Upper lobe of left lung (tissue), 4 donors: ENCODE measurements around the gene CDK8.

ENCODE experiments used
- CTCF ChIP-seq, 6 experiments: fragments of 450-650 bp in 4 of 6; fragments of 200-600 bp in 2 of 6; sonication (generic) in 2 of 6; IDR thresholded peaks; one replicate each; pipeline ENCODE4 v1.5.1; 2016 to 2019; ENCODE audit warnings: antibody characterized with exemption in 6 of 6
- EP300 ChIP-seq, 4 donors: sonication (generic); formaldehyde crosslinking; IDR thresholded peaks; one replicate each; pipeline ENCODE4 v1.5.1; 2017; ENCODE audit warnings: antibody characterized with exemption in 4 of 4, control low read depth in 2 of 4
- POLR2A ChIP-seq, 4 donors: fragments of 450-650 bp; IDR thresholded peaks; one replicate each; pipeline ENCODE4 v1.5.1; 2016 to 2017; ENCODE audit warnings: antibody characterized with exemption in 4 of 4, mild to moderate bottlenecking in 2 of 4
- POLR2AphosphoS5 ChIP-seq, 2 donors: sonication (generic); formaldehyde crosslinking; IDR thresholded peaks; one replicate each; pipeline ENCODE4 v1.5.1; 2017; ENCODE audit warnings: antibody characterized with exemption in 2 of 2

- TF ChIP-seq CTCF (IDR thresholded peaks at IDR 0.05) (no peak), POLR2A (IDR thresholded peaks at IDR 0.05) (no peak), EP300 (IDR thresholded peaks at IDR 0.05) (no peak), POLR2AphosphoS5 (IDR thresholded peaks at IDR 0.05) (no peak)
Measured at GRCh38 chr13:26370553-26370952, 116.6 kb downstream of the CDK8 start.
